HL-60 (cell line): ENCODE data around the gene B4GALT1.

Source experiments
- DNase-seq, 2 experiments: peaks; one replicate each; pipeline ENCODE4 v3.0.0-alpha.2; 2010 to 2020; ENCODE audit warnings: low read depth in 1 of 2, low spot score in 1 of 2
- H3K27ac ChIP-seq: fragments of 250-450 bp; sonication (Bioruptor Pico); replicated peaks from 2 replicates; pipeline ENCODE4 v1.5.1; 2020; ENCODE audit warnings: mild to moderate bottlenecking, moderate library complexity
- H3K27me3 ChIP-seq: fragments of 250-450 bp; sonication (Bioruptor Pico); 2 replicates; pipeline ENCODE4 v1.5.1; 2021; ENCODE audit warnings: mild to moderate bottlenecking, moderate library complexity; ENCODE audit not compliant: insufficient read depth, poor library complexity, severe bottlenecking
- H3K4me3 ChIP-seq: replicated peaks from 2 replicates; pipeline ENCODE4 v1.5.1; 2011; ENCODE audit warnings: mild to moderate bottlenecking, control low read depth, low read length; ENCODE audit not compliant: insufficient read depth
- GABPA ChIP-seq: IDR thresholded peaks from 2 replicates; pipeline ENCODE4 v1.6.1; 2012; ENCODE audit warnings: low read depth
- POLR2AphosphoS5 ChIP-seq: IDR thresholded peaks from 2 replicates; pipeline ENCODE4 v1.6.1; 2012; ENCODE audit warnings: low read depth
- SPI1 ChIP-seq: IDR thresholded peaks from 2 replicates; pipeline ENCODE4 v1.6.1; 2012; ENCODE audit warnings: low read depth, mild to moderate bottlenecking, borderline replicate concordance
- TF ChIP-seq, protein P1 (sequence below): IDR thresholded peaks from 2 replicates; pipeline ENCODE4 v1.6.1; 2012; ENCODE audit warnings: low read depth; ENCODE audit not compliant: insufficient replicate concordance
- TF ChIP-seq, protein P2 (sequence below): IDR thresholded peaks from one replicate; pipeline ENCODE4 v1.5.1; 2011; ENCODE audit warnings: low read length, control low read depth, inconsistent platforms; ENCODE audit not compliant: insufficient read depth

B4GALT1 gene

DNA sequence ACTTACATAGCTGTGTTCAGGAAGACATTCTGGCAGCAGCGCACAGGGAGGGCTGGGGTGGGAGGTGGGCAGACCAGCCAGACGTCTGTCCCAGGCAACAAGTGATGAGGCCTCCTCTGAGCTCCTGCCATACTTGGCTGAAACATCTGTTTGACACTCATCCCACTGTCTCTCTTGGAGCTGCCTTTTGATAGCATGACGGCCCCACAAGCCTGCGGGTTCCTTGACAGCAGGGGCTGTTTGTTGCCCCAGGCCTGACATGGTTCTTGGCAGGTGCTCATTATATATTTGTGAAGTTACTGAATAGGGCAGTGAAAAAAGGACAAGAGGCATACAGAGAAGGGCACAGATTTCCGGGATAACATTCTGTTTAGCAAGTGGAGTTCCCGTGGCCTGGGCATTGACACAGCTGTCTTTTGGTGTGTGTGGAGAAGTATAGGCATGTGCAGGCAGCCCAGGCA, 22.2 kb upstream of the B4GALT1 start:
- H3K27me3 ChIP-seq, result no peaks in the 10 kb centered on the region
- H3K27ac ChIP-seq, result no peak overlapping the region
- H3K4me3 ChIP-seq, result no peak overlapping the region
- TF ChIP-seq, protein P1, sequence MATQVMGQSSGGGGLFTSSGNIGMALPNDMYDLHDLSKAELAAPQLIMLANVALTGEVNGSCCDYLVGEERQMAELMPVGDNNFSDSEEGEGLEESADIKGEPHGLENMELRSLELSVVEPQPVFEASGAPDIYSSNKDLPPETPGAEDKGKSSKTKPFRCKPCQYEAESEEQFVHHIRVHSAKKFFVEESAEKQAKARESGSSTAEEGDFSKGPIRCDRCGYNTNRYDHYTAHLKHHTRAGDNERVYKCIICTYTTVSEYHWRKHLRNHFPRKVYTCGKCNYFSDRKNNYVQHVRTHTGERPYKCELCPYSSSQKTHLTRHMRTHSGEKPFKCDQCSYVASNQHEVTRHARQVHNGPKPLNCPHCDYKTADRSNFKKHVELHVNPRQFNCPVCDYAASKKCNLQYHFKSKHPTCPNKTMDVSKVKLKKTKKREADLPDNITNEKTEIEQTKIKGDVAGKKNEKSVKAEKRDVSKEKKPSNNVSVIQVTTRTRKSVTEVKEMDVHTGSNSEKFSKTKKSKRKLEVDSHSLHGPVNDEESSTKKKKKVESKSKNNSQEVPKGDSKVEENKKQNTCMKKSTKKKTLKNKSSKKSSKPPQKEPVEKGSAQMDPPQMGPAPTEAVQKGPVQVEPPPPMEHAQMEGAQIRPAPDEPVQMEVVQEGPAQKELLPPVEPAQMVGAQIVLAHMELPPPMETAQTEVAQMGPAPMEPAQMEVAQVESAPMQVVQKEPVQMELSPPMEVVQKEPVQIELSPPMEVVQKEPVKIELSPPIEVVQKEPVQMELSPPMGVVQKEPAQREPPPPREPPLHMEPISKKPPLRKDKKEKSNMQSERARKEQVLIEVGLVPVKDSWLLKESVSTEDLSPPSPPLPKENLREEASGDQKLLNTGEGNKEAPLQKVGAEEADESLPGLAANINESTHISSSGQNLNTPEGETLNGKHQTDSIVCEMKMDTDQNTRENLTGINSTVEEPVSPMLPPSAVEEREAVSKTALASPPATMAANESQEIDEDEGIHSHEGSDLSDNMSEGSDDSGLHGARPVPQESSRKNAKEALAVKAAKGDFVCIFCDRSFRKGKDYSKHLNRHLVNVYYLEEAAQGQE, result no peak
- TF ChIP-seq SPI1, result no peak
- TF ChIP-seq, protein P2, sequence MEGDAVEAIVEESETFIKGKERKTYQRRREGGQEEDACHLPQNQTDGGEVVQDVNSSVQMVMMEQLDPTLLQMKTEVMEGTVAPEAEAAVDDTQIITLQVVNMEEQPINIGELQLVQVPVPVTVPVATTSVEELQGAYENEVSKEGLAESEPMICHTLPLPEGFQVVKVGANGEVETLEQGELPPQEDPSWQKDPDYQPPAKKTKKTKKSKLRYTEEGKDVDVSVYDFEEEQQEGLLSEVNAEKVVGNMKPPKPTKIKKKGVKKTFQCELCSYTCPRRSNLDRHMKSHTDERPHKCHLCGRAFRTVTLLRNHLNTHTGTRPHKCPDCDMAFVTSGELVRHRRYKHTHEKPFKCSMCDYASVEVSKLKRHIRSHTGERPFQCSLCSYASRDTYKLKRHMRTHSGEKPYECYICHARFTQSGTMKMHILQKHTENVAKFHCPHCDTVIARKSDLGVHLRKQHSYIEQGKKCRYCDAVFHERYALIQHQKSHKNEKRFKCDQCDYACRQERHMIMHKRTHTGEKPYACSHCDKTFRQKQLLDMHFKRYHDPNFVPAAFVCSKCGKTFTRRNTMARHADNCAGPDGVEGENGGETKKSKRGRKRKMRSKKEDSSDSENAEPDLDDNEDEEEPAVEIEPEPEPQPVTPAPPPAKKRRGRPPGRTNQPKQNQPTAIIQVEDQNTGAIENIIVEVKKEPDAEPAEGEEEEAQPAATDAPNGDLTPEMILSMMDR, result no peak
- no peak for DNase-seq

DNA sequence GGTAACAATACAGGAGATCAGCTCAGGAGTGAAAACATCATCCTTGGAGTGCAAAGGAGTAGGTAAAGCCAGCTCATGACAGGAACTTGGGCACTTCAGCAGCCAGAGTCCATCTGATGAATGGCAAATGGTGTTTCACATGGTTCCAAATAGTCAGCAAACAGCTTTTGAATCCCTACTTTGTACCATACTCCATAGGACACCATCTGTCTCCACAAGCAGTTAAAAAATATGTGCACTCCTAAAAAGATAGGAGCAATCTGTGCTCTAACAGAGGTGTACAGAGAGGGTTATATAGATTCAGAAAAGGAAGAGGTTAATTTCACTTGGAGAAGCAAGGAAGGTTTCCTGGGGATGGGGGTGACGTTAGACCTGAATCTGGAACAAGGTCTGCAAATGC, 21.6 kb upstream of the B4GALT1 start:
- H3K27me3 ChIP-seq, result no peaks in the 10 kb centered on the region
- H3K27ac ChIP-seq, result no peak overlapping the region
- H3K4me3 ChIP-seq, result no peak overlapping the region
- DNase-seq, result no peak
- TF ChIP-seq, protein P1, result no peak

DNA sequence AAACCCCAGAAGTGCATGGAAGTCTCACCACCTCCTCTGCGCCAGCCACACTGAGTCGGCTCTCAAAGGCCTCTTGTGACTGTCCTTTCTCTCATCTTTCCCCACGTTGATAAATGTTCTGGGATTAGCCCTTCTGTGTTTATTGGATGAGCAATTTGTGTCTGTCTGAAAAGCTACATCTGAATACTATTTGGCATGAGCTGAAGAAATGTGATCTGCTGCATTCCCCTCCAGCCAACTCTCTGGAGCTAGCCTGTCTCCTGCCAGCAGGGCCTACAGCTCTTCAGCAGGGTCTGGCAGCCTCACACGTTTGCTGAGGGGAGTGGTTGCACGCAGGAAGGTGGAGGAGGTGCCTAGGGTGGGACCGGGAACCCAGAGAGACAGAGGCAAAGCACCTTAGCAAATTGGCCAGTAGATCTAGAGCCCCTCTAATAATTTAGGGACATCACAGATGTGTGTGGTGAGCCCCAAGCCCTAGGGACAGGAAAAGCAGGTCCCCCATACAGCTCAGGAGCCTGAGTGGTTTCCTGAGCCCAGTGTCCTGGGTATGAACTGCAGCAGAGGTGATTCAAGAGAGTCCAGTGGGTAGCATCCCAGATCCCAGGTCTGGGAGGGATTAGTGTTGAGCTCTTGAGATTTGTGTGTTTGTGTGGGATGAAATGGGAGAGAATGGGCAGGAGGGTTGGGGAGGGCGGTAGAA, 20.5 kb upstream of the B4GALT1 start:
- no peak overlapping the region for H3K4me3 ChIP-seq
- DNase-seq, result no peak
- no peak overlapping the region for H3K27ac ChIP-seq
- no peaks in the 10 kb centered on the region for H3K27me3 ChIP-seq
- TF ChIP-seq, protein P1, result no peak
- TF ChIP-seq SPI1, result no peak
- no peak for TF ChIP-seq GABPA
- no peak for TF ChIP-seq POLR2AphosphoS5
- TF ChIP-seq, protein P2, result no peak
